ENCODE data around the gene TACC2. TPM values are rescaled to one million over a fixed set of nuclear protein-coding genes. Genes with fewer than 3 reads are reported as not detected.

TACC2 gene
- total and polyA plus RNA-seq, 3 experiments from 2014 or later = not detected

- ChIA-PET CTCF (interaction anchor here (1.0 kb wide), 1 partner anchor 9 kb away, joined by 3 read pairs; no protein-coding TSS in a partner anchor), POLR2A (no interaction called here)
- Mint-ChIP-seq H3K27ac (no peak overlapping the region), H3K27me3 (peaks cover 4 to 25% of the 10 kb centered on the region in 2 donors), H3K4me3 (no peak overlapping the region), H3K4me1 (no peaks in the 10 kb centered on the region), H3K9me3 (peaks cover 0 to 6% (median 0%) of the 10 kb centered on the region in 5 donors), H3K36me3 (no peaks in the 10 kb centered on the region)
- DNase-seq = no peak
- Histone ChIP-seq H3K9me3 (ENCODE audit: low read length) (no peaks in the 10 kb centered on the region), H3K4me3 (ENCODE audit: low read length) (no peak overlapping the region), H3K36me3 (ENCODE audit: insufficient read depth, low read length) (no peaks in the 10 kb centered on the region), H3K4me1 (ENCODE audit: insufficient read depth, low read length) (no peaks in the 10 kb centered on the region), H3K27ac (ENCODE audit: low read depth, low read length) (no peak overlapping the region), H3K27me3 (ENCODE audit: insufficient read depth, low read length, poor library complexity, severe bottlenecking) (no peaks in the 10 kb centered on the region)
Observed at GRCh38 chr10:122171302-122172075, 182.5 kb downstream of the TACC2 start.

- Mint-ChIP-seq H3K4me1 (no peaks in the 10 kb centered on the region), H3K27me3 (peaks cover 2 to 15% of the 10 kb centered on the region in 2 donors), H3K9me3 (peaks cover 0 to 3% (median 0%) of the 10 kb centered on the region in 5 donors), H3K4me3 (no peak overlapping the region), H3K27ac (no peak overlapping the region), H3K36me3 (no peaks in the 10 kb centered on the region)
- Histone ChIP-seq H3K4me3 (ENCODE audit: low read length) (no peak overlapping the region), H3K4me1 (ENCODE audit: insufficient read depth, low read length) (no peaks in the 10 kb centered on the region), H3K27ac (ENCODE audit: low read depth, low read length) (no peak overlapping the region), H3K36me3 (ENCODE audit: insufficient read depth, low read length) (no peaks in the 10 kb centered on the region), H3K9me3 (ENCODE audit: low read length) (no peaks in the 10 kb centered on the region), H3K27me3 (ENCODE audit: insufficient read depth, low read length, poor library complexity, severe bottlenecking) (no peaks in the 10 kb centered on the region)
- no peak for DNase-seq
- CTCF ChIA-PET = interaction anchor here (1.0 kb wide), 1 partner anchor 10 kb away, joined by 3 read pairs; no protein-coding TSS in a partner anchor
- POLR2A ChIA-PET = no interaction called here
Observed at GRCh38 chr10:122172361-122173008, 183.5 kb downstream of the TACC2 start.

- H3K9me3 ChIP-seq (ENCODE audit: low read length) = no peaks in the 10 kb centered on the region
Observed at GRCh38 chr10:122173337-122173736, 184.4 kb downstream of the TACC2 start.

GRCh38 chr10:122173766-122174435, 184.9 kb downstream of the TACC2 start:
- H3K27ac ChIP-seq (ENCODE audit: low read depth, low read length) = no peak overlapping the region
- Mint-ChIP-seq H3K36me3 (no peaks in the 10 kb centered on the region), H3K4me3 (no peak overlapping the region), H3K4me1 (no peaks in the 10 kb centered on the region), H3K27me3 (peaks cover 2 to 16% of the 10 kb centered on the region in 2 donors), H3K27ac (peak overlapping the region in 1 of 8 donors; percentile 56), H3K9me3 (peaks cover 0 to 3% (median 0%) of the 10 kb centered on the region in 5 donors)
- CTCF ChIA-PET = no interaction called here
- POLR2A ChIA-PET = no interaction called here
- no peak for DNase-seq
- no peaks in the 10 kb centered on the region for H3K9me3 ChIP-seq (ENCODE audit: low read length)
- H3K4me3 ChIP-seq (ENCODE audit: low read length) = no peak overlapping the region
- no peaks in the 10 kb centered on the region for H3K4me1 ChIP-seq (ENCODE audit: insufficient read depth, low read length)
- no peaks in the 10 kb centered on the region for H3K27me3 ChIP-seq (ENCODE audit: insufficient read depth, low read length, poor library complexity, severe bottlenecking)
- H3K36me3 ChIP-seq (ENCODE audit: insufficient read depth, low read length) = no peaks in the 10 kb centered on the region

More at GRCh38 chr10:122173337-122173736, 184.4 kb downstream of the TACC2 start:
- CTCF ChIA-PET = no interaction called here
- Histone ChIP-seq H3K36me3 (ENCODE audit: insufficient read depth, low read length) (no peaks in the 10 kb centered on the region), H3K27me3 (ENCODE audit: insufficient read depth, low read length, poor library complexity, severe bottlenecking) (no peaks in the 10 kb centered on the region), H3K4me3 (ENCODE audit: low read length) (no peak overlapping the region), H3K4me1 (ENCODE audit: insufficient read depth, low read length) (no peaks in the 10 kb centered on the region), H3K27ac (ENCODE audit: low read depth, low read length) (no peak overlapping the region)
- Mint-ChIP-seq H3K9me3 (peaks cover 0 to 3% (median 0%) of the 10 kb centered on the region in 5 donors), H3K27ac (no peak overlapping the region), H3K27me3 (peaks cover 2 to 16% of the 10 kb centered on the region in 2 donors), H3K4me3 (no peak overlapping the region), H3K36me3 (no peaks in the 10 kb centered on the region), H3K4me1 (no peaks in the 10 kb centered on the region)
- no peak for DNase-seq
- POLR2A ChIA-PET = no interaction called here

- Histone ChIP-seq H3K4me1 (ENCODE audit: insufficient read depth, low read length) (no peaks in the 10 kb centered on the region), H3K36me3 (ENCODE audit: insufficient read depth, low read length) (no peaks in the 10 kb centered on the region), H3K9me3 (ENCODE audit: low read length) (no peaks in the 10 kb centered on the region), H3K27me3 (ENCODE audit: insufficient read depth, low read length, poor library complexity, severe bottlenecking) (no peaks in the 10 kb centered on the region), H3K4me3 (ENCODE audit: low read length) (no peak overlapping the region), H3K27ac (ENCODE audit: low read depth, low read length) (no peak overlapping the region)
- no peak for DNase-seq
- Mint-ChIP-seq H3K27me3 (peaks cover 0 to 22% of the 10 kb centered on the region in 2 donors), H3K4me1 (no peaks in the 10 kb centered on the region), H3K9me3 (peaks cover 0 to 2% (median 0%) of the 10 kb centered on the region in 5 donors), H3K4me3 (no peak overlapping the region), H3K27ac (no peak overlapping the region), H3K36me3 (no peaks in the 10 kb centered on the region)
- ChIA-PET POLR2A (no interaction called here), CTCF (no interaction called here)
Observed at GRCh38 chr10:122176232-122177213, 187.6 kb downstream of the TACC2 start.

GRCh38 chr10:122178655-122179054, 189.7 kb downstream of the TACC2 start:
- Histone ChIP-seq H3K4me1 (ENCODE audit: insufficient read depth, low read length) (no peaks in the 10 kb centered on the region), H3K36me3 (ENCODE audit: insufficient read depth, low read length) (no peaks in the 10 kb centered on the region), H3K4me3 (ENCODE audit: low read length) (no peak overlapping the region), H3K27ac (ENCODE audit: low read depth, low read length) (no peak overlapping the region), H3K27me3 (ENCODE audit: insufficient read depth, low read length, poor library complexity, severe bottlenecking) (no peaks in the 10 kb centered on the region), H3K9me3 (ENCODE audit: low read length) (no peaks in the 10 kb centered on the region)
- Mint-ChIP-seq H3K9me3 (peaks cover 0 to 2% (median 0%) of the 10 kb centered on the region in 5 donors), H3K4me3 (no peak overlapping the region), H3K27ac (no peak overlapping the region), H3K36me3 (no peaks in the 10 kb centered on the region), H3K27me3 (peaks cover 0 to 20% of the 10 kb centered on the region in 2 donors), H3K4me1 (no peaks in the 10 kb centered on the region)
- CTCF ChIA-PET = no interaction called here
- no peak for DNase-seq
- POLR2A ChIA-PET = no interaction called here

- no peak for DNase-seq
- Mint-ChIP-seq H3K4me3 (no peak overlapping the region), H3K27ac (no peak overlapping the region), H3K27me3 (peaks cover 0 to 21% of the 10 kb centered on the region in 2 donors), H3K9me3 (no peaks in the 10 kb centered on the region), H3K36me3 (no peaks in the 10 kb centered on the region), H3K4me1 (no peaks in the 10 kb centered on the region)
- POLR2A ChIA-PET = no interaction called here
- H3K9me3 ChIP-seq (ENCODE audit: low read length) = no peaks in the 10 kb centered on the region
- no peaks in the 10 kb centered on the region for H3K4me1 ChIP-seq (ENCODE audit: insufficient read depth, low read length)
- H3K27me3 ChIP-seq (ENCODE audit: insufficient read depth, low read length, poor library complexity, severe bottlenecking) = no peaks in the 10 kb centered on the region
- H3K36me3 ChIP-seq (ENCODE audit: insufficient read depth, low read length) = no peaks in the 10 kb centered on the region
- CTCF ChIA-PET = no interaction called here
- no peak overlapping the region for H3K27ac ChIP-seq (ENCODE audit: low read depth, low read length)
- no peak overlapping the region for H3K4me3 ChIP-seq (ENCODE audit: low read length)
Observed at GRCh38 chr10:122181041-122181732, 192.2 kb downstream of the TACC2 start.

All from CD8-positive, alpha-beta memory T cell (primary cell).